NCI-H146 (cell line): Measurements from ENCODE around the gene ATP10A.
"Not testable (repeated sequence)": the region's sequence is repeated elsewhere in the genome, so short reads cannot be mapped to it uniquely, and the experiment has no call there.

Experiments used
- DNase-seq: peaks from one replicate; lab custom pipeline; 2025; lab: John Stamatoyannopoulos, UW

ATP10A gene

DNA sequence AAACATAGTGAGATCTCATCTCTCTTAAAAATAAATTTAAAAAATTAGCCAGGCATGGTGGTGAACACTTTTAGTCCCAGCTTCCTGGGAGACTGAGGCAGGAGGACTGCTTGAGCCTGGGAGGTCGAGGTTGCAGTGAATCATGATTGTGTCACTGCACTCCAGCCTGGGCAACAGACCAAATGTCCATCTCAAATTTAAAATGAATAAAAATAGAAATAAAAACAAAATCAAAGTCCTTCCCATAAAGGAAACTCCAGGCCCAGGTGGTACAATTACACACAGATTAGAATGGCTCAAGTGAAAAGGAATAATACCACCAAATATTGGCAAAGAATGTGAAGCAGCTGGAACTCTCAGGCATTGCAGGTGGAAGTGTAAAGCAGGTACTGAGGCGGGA is 19.3 kb upstream of the ATP10A start:
- no peak for DNase-seq

DNA sequence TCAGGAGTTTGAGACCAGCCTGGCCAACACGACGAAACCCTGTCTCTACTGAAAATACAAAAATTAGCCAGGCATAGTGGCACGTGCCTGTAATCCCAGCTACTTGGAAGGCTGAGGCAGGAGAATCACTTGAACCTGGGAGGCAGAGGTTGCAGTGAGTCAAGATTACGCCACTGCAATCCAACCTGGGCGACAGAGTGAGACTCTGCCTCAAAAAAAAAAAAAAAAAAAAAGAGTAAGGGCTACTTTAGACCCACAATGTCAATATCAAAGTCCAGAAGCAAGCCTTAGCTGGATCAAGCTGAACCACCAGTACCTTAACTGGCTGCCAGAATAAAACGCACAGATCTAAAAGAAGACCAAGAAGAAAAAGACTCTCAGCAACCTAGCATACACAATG is 17.8 kb upstream of the ATP10A start:
- DNase-seq = not testable (repeated sequence)

DNA sequence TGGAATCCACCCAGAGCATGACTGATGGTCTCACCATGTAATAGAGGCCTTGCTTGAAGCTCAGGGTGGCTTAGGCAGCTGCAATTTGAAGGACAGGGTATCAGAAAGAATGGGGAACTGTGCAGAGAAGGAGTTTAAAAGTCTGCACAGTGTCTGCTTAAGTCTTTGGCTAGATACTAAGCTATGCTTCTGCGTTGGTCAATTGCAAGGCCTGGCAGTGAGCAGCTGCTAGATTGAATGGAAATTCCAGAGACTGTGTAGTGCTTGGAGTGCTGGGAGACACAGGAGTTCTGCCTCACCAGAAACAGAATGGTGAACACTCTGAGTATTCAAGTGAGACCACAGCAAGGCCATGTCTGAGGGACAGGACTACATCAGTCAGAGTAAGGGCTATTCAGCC is 17.3 kb upstream of the ATP10A start:
- no peak for DNase-seq

DNA sequence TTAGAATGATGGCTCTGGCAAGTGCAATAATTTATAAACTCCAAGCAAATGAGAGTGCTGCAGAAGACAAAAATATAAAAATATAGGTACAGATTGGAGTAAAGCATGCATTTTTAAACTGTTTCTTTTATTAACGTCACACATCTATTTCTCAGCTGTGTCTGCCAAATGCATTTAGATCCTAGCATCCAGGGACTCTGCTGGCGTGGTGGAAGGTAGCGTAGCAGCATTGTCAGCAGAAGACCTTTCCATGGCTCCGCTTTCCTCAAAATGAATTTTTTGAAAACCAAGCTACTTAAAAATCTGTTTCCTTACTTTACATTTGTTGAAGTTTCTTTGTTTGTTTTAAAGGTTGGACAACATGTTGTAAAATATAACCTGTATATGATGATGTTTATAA is 16.3 kb upstream of the ATP10A start:
- no peak for DNase-seq

DNA sequence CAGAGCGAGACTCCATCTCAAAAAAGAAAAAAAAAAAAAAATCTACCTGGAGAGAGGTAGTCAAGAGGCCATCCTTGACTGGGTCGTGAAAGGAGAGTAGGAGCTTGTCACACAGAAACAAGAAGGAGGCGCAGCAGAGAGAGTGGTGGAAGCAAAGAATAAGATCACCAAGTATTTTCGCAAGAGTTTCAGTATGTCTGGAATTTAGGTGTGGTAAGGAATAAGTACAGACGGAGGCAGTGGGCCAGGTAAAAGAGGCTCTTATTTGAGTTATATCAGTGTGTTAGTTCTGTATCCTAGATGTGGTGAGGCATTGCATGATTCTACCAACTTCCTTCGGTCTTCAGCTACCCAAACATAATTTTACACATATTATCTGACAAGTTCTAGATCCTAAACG is 14.6 kb upstream of the ATP10A start:
- DNase-seq = no peak

DNA sequence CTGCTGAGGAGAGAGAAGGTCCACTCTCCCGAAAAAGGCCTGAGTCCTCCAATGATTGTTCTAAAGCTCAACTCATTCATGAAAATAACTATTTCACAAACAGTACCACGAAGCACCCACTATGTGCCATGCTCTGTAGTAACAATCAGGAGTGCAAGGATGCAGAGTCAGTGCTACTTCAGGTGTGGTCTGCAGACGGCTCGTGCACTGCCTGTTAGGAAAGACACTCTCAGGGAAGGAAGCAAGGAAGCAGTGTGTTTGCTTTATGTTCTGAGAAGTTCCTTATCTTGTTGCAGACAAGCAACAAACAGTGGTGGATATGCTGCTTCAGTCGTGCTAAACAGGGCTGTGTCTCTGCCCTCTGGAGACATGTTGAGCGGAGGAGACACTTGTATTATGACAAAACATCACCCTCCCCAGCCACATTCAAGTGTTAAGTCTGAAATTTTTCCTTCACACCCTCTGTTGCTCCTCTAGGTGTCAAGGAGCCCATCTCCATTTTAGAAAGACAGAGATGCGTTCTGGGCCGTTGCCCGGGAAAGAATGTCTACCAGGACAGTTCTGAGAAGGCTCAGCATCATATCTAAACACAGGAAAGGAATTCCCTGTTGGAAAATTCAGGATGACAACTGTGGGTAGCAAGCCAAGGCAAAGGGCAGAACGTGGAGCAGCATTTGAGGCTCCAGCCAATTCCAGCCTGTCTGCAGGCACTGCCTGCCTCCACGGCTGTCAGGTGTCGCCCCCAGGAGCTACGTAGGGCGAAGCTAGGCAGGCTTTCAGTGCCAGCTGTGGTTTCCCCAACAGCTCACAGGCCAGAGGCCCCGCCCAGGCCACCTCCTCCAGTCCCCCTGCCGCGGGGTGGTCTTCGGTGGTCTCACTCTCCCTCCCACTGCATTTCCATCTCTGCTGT is 13.4 kb upstream of the ATP10A start:
- no peak for DNase-seq

DNA sequence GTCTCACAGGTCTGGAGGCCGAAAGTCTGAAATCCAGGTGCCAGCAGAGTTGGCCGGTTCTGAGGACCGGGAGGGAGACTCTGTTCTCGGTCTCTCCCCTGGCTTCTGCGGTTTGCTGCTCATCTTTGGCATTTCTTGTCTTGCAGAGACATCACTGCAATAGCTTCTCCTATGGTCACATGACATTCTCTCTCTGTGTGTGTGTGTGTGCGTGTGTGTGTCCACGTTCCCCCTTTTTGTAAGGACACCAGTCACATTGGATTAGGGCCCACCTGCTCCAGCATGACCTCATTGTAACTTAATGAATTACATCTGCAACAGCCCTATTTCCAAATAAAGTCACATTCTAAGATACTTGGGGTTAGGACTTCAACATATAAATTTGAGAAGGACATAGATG is 12.4 kb upstream of the ATP10A start:
- DNase-seq = no peak

DNA sequence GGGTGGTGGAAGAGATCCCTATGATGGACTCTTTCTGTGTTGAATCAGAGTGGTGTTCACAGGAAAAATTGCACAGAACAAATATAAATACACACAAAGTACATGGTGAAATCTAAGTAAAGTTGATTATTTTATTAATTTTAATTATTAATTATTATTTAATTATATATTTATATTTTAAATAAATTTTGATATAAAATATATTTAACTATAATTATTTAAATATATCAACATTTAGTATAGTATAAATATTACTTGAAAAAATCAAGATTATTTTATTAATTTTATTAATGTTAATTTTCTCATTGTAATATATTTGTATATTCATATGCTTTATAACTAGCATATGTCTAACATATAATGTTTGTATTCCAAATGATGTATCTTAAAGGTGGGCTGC is 11.3 kb upstream of the ATP10A start:
- no peak for DNase-seq

DNA sequence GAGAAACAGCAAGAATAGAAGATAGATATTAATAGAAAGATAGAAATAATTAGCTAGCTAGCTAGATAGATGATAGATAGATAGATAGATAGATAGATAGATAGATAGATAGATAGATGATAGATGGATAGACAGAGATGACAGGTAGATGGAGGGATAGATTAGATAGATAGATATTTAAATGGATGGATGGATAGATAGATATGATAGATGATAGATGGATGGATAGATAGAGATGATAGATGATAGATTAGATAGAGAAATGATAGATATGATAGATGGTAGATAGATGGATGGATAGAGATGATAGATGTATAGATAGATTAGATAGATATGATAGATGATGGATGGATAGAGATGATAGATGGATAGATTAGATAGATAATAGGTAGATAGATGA is 8.3 kb upstream of the ATP10A start:
- no peak for DNase-seq

DNA sequence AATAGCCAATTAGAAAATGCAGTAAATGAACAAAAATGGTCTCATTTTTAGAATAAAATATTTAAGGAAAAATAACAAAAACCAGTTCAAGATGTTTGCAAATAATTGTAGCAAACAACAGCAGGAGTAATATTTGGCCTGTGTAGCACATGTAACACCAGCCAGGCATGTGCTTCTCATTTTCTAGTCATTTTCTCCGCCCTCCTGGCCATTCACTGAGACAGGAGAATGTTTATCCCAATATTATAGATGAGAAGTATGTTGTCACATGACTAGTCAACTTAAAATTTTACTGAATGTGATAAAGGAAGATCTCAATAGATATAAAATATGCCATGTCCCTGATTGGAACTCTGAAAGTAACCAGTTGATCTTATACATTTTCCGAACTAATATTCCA is 7.8 kb upstream of the ATP10A start:
- no peak for DNase-seq

DNA sequence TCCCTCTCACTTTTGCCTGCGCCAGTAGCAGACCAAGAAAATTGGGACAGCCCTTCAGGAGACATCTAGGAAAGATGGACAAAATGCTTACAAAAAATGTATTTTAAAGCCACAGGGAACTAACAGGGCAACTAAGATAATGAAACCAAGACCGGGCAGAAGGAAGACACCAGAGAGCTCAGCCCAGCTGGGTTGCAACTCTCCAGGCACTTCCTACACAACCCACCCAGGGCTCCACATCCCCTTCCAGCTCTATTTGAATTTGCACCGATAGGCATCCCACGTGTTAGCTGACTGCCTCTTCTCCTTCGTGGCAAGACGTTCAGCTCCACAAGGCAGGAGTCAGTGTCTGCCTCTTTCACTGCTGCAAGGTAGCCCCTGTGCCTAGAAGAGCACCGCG is 6.6 kb upstream of the ATP10A start:
- no peak for DNase-seq

DNA sequence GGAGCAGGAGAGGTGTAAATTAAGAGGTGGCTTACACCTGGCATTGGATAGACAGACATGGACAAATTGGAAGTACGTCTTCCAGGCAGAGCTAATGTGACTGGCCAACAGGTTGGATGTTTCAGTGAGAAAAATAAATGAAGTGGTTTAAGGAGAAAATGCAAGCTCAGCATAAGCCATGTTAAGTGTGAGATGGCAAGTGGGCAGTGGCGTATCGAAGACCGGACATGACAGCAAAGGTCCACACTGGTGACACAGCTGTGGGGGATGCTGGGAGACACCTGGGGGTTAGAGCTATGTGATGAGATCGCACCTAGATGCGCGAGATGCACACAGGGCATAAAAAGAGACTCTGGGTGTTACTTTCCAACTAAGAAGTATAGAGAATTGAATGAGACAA is 3.7 kb upstream of the ATP10A start:
- no peak for DNase-seq

DNA sequence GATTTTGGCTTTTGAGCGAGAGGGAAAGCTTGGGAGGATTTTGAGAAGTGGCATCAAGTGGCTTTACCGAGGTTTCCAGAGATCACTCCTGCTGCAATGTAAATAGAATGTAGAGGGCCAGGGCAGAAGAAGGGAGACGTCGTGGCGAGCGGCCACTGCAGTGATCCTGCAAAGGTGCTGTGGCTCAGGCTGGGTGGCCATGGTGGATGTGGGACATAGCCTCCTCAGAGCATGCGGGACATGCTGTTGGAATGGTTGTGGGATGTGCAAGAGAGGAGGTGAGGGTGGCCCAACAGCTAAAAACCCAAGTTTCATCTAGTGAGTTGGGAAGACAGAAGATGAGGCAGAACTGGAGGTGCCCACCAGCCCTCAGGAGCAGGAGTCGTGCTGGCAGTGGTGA is 3.1 kb upstream of the ATP10A start:
- no peak for DNase-seq

DNA sequence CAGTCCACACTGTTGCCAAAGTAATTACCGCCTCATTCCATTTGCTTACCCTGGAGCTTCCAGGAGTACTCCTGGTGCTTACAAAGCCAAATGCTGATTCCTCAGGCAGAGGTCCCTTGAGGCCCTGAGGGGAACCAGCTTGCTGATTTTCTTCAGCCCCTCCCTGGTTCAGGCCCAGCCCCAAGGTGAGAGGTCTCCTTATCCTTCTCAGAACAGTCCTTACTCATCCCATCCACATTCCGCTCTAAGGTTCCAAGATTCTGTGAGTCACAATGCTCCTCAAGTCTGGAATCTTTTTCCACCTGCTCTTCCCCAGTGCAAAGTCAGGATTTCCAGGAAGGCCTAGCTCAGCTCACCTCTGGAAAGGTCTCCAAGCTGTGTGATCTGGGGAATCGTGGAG is 1.8 kb upstream of the ATP10A start:
- no peak for DNase-seq

DNA sequence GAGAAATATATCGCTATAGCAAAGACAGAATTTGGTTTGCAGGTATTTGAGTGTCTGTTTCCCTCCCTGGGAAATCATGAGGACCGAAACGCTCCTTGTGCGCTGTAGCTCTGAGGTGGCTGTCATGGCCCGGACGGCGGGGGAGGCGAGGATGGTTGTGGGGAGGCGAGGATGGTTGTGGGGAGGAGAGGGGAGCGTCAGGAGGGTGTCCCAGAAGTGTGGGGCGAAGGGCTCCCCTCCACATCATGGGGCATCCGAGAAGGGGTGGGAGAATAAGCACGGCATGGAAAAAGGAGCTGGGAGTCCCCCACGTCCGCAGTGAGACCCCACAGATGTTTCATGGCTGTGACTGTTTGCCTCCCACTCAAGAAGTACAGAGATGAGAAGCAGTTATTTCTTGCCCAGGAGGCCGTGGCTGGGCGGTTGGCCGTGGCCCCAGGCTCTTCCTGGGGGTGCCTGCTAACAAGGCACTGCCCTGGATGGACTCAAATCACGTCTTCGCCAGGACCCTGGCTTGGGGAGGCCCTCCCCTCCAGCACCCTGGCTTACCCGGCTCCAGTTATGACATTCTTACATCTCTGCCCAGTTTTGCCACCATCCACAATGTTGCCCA is 947 bp upstream of the ATP10A start:
- DNase-seq = no peak

DNA sequence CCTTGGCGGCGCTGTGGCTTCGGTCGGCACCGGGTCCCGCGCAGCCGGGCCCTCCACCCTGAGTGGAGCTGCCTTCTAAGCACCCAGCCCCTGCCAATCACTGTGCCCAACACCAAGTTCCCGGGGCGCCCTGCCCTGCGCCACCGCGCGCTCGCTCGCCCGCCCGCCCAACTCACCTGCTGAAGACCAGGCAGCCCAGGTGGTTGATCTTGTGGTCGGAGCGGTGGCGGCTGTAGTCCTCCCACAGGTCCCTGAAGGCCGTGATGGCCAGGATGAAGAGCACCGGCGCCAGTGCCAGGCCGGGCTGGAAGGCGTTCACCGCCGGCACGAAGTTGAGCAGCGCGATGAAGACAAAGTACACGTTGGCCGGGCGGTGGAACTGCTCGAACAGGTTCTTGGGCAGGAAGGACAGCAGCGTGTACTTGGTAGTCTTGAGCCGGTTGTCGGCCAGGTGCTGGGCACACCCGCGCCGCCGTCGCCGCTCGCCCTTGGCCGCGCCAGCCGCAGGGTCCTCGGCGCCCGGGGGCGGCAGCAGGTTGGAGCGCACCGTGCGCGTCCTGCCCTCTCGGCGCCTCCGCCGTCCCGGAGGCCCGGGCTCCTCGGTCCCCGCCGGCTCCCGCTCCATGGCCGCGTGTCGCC is 536 bp downstream of the ATP10A start:
- no peak for DNase-seq

DNA sequence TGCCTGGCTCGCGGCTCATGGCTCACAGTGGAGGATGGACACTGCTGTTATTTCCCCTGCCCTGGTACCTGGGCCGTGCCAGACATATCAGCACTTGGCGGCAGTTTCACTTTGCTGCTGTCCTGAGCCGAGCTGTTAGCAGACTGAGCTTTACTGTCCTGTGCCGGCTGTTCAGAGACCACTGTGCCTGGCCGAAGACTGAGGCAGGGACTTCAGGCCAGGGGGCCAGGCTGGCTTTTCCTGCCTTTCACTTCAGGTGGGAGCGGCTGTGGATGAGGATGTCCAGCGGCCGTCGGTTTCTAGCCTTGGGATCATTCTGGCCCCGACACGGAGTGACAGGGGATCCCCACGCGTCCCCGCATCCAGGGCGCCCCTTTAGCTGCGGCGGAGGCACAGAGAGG is 1.1 kb downstream of the ATP10A start:
- DNase-seq = no peak

DNA sequence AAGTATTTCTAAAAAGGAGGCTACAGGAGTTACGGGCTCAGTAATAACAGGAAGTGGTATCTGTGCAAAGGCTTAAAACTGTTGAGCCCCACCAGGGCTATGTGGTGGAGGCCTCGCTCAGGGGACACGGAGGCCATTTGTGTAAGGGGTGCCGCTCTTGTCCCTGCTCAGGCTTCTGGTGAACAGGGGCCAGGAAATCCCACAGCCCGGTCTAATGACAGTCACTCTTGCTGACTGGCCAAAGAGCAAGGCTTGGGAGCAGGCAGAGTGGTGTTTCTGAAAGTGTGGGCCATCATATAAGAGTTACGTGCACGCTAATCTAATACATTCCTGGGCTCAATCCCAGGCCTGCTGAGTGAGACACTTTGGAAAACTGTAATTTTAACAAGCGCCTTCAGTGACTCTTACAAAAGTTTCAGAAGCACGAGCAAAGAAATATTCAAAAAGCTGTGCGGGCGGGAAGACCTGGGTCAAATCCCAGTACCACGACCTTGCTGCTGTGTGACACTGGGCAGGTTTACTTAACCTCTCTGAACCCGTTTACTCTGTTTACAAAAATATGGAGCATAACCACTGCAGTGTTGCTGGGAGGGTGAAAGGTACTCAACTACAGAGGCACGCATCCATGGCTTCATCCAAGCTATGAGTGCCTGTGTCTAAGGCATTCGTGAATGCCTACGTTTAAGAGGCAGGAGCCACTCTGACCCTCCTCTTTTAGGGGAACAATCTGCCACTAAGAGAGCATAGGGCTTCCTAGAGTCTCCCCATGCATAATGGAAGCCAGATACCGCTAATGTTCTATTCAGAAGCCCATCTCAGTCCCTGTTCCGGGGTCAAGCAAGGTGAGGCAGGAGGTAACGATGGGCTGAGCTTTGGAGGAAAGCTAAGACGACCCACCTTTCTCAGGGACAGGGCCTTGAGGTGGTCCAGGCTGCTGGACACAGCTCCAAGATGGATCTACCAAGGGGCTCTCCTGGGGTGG is 2.0 kb downstream of the ATP10A start:
- no peak for DNase-seq

DNA sequence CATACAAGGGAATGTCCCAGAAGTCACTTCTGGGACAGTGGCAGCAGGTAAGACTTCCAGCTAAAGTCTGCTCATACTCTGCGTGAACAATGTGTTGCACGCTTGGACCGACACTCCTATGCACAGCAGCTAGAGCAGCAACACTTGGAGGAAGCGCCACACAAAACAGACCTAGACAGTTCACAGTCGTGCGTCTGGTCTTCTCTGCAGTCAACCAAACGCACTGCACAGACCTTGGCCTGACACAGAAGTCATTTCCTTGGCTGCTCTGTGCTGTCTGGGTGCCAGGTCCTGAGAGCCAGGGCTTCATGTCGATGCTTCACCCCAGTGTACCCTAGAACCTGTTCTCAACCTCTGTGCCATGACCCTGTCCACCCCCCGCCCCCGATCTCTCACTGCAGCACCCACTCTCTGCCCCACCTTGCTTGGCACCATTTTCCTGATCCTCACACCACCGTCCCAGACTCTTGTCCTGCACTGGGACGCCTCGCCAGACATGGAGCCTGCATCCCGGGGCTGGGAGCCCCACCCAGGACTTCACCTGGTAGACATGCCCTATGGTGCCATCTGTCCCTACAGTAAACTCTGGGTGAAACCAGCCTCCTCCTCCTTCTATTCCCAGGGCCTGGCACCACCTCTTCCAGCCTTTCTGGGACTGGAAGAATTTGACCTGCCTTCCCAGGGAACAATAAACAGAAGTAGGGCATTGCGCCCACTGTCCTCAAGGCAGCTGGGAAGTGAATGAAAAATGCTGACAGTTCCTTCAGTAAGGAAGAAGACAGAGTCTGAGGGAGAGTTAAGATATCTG is 3.1 kb downstream of the ATP10A start:
- no peak for DNase-seq

DNA sequence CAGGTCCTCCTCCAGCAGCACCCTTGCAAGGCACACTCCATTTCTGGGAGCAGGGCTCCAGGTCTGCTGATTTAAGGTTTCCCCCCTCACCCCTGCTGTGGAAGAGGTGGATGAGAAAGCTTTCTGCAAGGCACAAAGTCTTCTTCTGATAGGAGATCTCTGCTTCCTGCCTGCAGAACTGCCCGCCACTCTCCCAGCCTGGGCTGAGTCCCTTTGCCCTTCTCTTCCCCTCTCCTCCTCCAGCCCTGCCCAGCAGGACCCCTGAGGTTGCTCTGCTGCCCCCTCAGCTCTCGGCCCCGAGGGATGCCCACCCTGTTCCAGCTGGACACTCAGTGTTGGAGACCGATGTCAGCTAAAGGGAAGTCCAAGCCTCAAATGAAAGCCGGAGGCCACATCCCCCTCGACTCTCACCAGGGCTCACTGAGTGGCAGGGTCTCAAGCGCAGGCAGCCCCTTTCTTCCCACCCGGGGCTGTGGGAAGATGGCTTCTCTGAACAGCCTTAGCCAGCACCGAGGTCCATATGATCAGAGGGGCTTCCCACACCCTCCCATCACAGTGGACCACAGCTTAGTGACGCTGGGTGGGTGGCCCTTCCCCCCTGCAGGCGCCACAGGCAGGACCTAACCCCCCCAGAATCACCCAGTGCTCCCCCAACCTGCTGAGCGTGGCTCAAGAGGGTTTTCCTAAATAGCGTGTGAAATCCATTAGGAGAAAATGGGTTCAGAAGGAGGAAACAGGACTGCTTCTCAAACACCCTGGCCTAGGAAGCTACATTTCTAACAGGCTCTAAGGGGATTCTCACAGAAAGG is 4.0 kb downstream of the ATP10A start:
- no peak for DNase-seq
